Lung (tissue), 12 donors: ENCODE results near the gene EXO5. TPM values are rescaled to one million over a fixed set of nuclear protein-coding genes. Genes with fewer than 3 reads are reported as not detected.

Experiments used
- ATAC-seq: fragments of 200-7000 bp; cut with Tn5 transposase; one replicate; pipeline ENCODE4 v1.9.1; 2020; ENCODE audit warnings: moderate number of reproducible peaks; ENCODE audit not compliant: insufficient read depth, low FRiP score
- DNase-seq, 3 donors: peaks; one replicate each; pipeline ENCODE4 v3.0.0-alpha.2; 2013 to 2017
- H3K27ac ChIP-seq, 2 donors: one replicate each; pipeline ENCODE4 v1.5.1; 2013; ENCODE audit warnings: mild to moderate bottlenecking in 2 of 2, moderate library complexity in 2 of 2, control low read depth in 1 of 2, inconsistent platforms in 1 of 2, low read depth in 1 of 2, low read length in 1 of 2
- H3K27me3 ChIP-seq, 3 donors: one replicate each; pipeline ENCODE4 v1.5.1; 2013; ENCODE audit warnings: low read length in 2 of 3; ENCODE audit not compliant: control insufficient read depth in 3 of 3, insufficient read depth in 3 of 3
- H3K36me3 ChIP-seq, 4 donors: one replicate each; pipeline ENCODE4 v1.5.1; 2013; ENCODE audit warnings: low read length in 4 of 4, mild to moderate bottlenecking in 1 of 4, moderate library complexity in 1 of 4; ENCODE audit not compliant: control insufficient read depth in 4 of 4, insufficient read depth in 4 of 4
- H3K4me1 ChIP-seq, 5 donors: one replicate each; pipeline ENCODE4 v1.5.1; 2013; ENCODE audit warnings: low read length in 5 of 5, mild to moderate bottlenecking in 2 of 5, moderate library complexity in 1 of 5; ENCODE audit not compliant: control insufficient read depth in 5 of 5, insufficient read depth in 5 of 5
- H3K4me3 ChIP-seq: one replicate; pipeline ENCODE4 v1.5.1; 2013; ENCODE audit warnings: mild to moderate bottlenecking, control low read depth, moderate library complexity
- H3K9ac ChIP-seq, 2 donors: one replicate each; pipeline ENCODE4 v1.5.1; 2013; ENCODE audit warnings: low read length in 2 of 2, control low read depth in 1 of 2; ENCODE audit not compliant: insufficient read depth in 1 of 2
- H3K9me3 ChIP-seq, 4 donors: one replicate each; pipeline ENCODE4 v1.5.1; 2013; ENCODE audit warnings: low read length in 3 of 4, mild to moderate bottlenecking in 1 of 4, moderate library complexity in 1 of 4; ENCODE audit not compliant: control insufficient read depth in 4 of 4, insufficient read depth in 3 of 4
- CTCF ChIP-seq: IDR thresholded peaks from 2 replicates; pipeline ENCODE4 v1.5.1; 2012; ENCODE audit warnings: mild to moderate bottlenecking; ENCODE audit errors: control extremely low read depth, extremely low read depth
- WGBS, 2 donors: extraction: QIAGEN DNeasy Blood & Tissue Kit; methylation state at CpG; one replicate each; pipeline ENCODE4 v1.1.7; 2013; 5-methylcytosine and 5-hydroxymethylcytosine counted together
- polyA plus RNA-seq, 2 donors: library from polyadenylated mRNA; stranded (reverse); fragments of 200-250 nt; gene quantifications; one replicate each; pipeline ENCODE4 v1.2.1, GENCODE V29; 2013
- total RNA-seq, 2 donors: library from RNA; depleted of rRNA in 1 of 2; stranded (reverse); fragments of >200 nt in 1 of 2; gene quantifications; one replicate each; pipeline ENCODE4 v1.2.1, GENCODE V29; 2014 to 2021
- donor health status: control.
- donor health status: control.
- donor health status: Bipolar disorder and iron deficiency.
- donor health status: healthy.
- donor health status: DM: yes; HTN: yes; CAD: no.

The EXO5 gene
- total and polyA plus RNA-seq, 4 donors, result 4.8 to 8.4 (median 5.2) TPM

GRCh38 chr1:40507973-40508372, 594 bp upstream of the EXO5 start:
- ATAC-seq (no peak), DNase-seq (peak in 1 of 3 donors; percentile 6)
- peak overlapping the region; percentile 70 for H3K4me3 ChIP-seq
- no peak for TF ChIP-seq CTCF
- peaks cover 0 to 8% (median 4%) of the 10 kb centered on the region in 4 donors for H3K36me3 ChIP-seq
- no peaks in the 10 kb centered on the region for H3K27me3 ChIP-seq
- WGBS, 2 donors, result 60 to 63% methylated on average over 6 of the region's 6 CpGs
- H3K9ac ChIP-seq, result peak overlapping the region; percentile 50 to 72
- peaks cover 0 to 16% (median 3%) of the 10 kb centered on the region in 4 donors for H3K9me3 ChIP-seq
- peak overlapping the region; percentile 33 to 63 for H3K27ac ChIP-seq
- peaks cover 0 to 7% (median 3%) of the 10 kb centered on the region in 5 donors for H3K4me1 ChIP-seq

- no peak for ATAC-seq
- Histone ChIP-seq H3K4me3 (no peak overlapping the region), H3K27me3 (no peaks in the 10 kb centered on the region), H3K4me1 (no peaks in the 10 kb centered on the region), H3K9ac (no peak overlapping the region), H3K27ac (no peak overlapping the region), H3K9me3 (peaks cover 5 to 30% (median 13%) of the 10 kb centered on the region in 4 donors), H3K36me3 (peaks cover 5 to 22% (median 11%) of the 10 kb centered on the region in 4 donors)
- WGBS, 2 donors, result 33 to 65% methylated on average over 2 of the region's 2 CpGs
- DNase-seq, result no peak
- no peak for TF ChIP-seq CTCF
Measured at GRCh38 chr1:40519517-40519916, 10.9 kb downstream of the EXO5 start.

GRCh38 chr1:40530735-40531380, 22.3 kb downstream of the EXO5 start:
- Histone ChIP-seq H3K36me3 (peaks cover 0 to 4% (median 0%) of the 10 kb centered on the region in 4 donors), H3K9me3 (no peaks in the 10 kb centered on the region), H3K4me3 (peak overlapping the region; percentile 57), H3K9ac (peak overlapping the region; percentile 75 to 90), H3K27me3 (no peaks in the 10 kb centered on the region), H3K4me1 (peaks cover 0 to 19% (median 3%) of the 10 kb centered on the region in 5 donors), H3K27ac (peak overlapping the region; percentile 84 to 90)
- 18 to 31% methylated on average over 5 of the region's 5 CpGs for WGBS, 2 donors
- TF ChIP-seq CTCF, result no peak
- DNase-seq (peak in 2 of 3 donors; percentile 14 to 58), ATAC-seq (no peak)
